CD4-positive, alpha-beta T cell (primary cell): Measurements from ENCODE around the gene NAPSA. TPM values are rescaled to one million over a fixed set of nuclear protein-coding genes. Genes with fewer than 3 reads are reported as not detected.

Source experiments
- ATAC-seq: fragments of 200-7000 bp; cut with Tn5 transposase; one replicate; pipeline ENCODE4 v1.10.0; 2022; ENCODE audit warnings: mild to moderate bottlenecking; ENCODE audit not compliant: poor library complexity
- CTCF ChIA-PET: fragments of 350-600 bp; sonication (Branson Sonifier 250); formaldehyde crosslinking; loops from one replicate; lab custom pipeline; 2021; ENCODE audit warnings: antibody characterized with exemption, inconsistent platforms; lab: Charles Lee
- POLR2A ChIA-PET: fragments of 350-600 bp; sonication (Branson Sonifier 250); formaldehyde crosslinking; loops from one replicate; lab custom pipeline; 2021; ENCODE audit warnings: antibody characterized with exemption, inconsistent platforms; lab: Charles Lee
- DNase-seq, 14 experiments: peaks; one replicate each; pipeline ENCODE4 v3.0.0-alpha.2; 2013 to 2020; ENCODE audit warnings: mixed read lengths in 2 of 14
- H3K27ac ChIP-seq, 2 donors: one replicate each; pipeline versions ENCODE4 v1.5.1 to v1.7.0; 2013; ENCODE audit warnings: low read length in 2 of 2, low read depth in 1 of 2, mild to moderate bottlenecking in 1 of 2
- H3K27me3 ChIP-seq, 2 experiments: 1 replicate in 1 of 2; 2 replicates in 1 of 2; pipeline versions ENCODE4 v1.6.1 to v1.7.0; 2013; ENCODE audit warnings: low read length in 2 of 2, control low read depth in 1 of 2, mild to moderate bottlenecking in 1 of 2, moderate library complexity in 1 of 2; ENCODE audit not compliant: insufficient read depth in 2 of 2, control insufficient read depth in 1 of 2
- H3K36me3 ChIP-seq: one replicate; pipeline ENCODE4 v1.6.1; 2013; ENCODE audit warnings: low read length, control low read depth; ENCODE audit not compliant: insufficient read depth
- H3K4me1 ChIP-seq: one replicate; pipeline ENCODE4 v1.6.1; 2013; ENCODE audit warnings: low read length, control low read depth; ENCODE audit not compliant: insufficient read depth
- H3K4me3 ChIP-seq: one replicate; pipeline ENCODE4 v1.5.1; 2013; ENCODE audit warnings: mild to moderate bottlenecking, low read length, moderate library complexity
- H3K9me3 ChIP-seq, 2 experiments: 1 replicate in 1 of 2; 2 replicates in 1 of 2; pipeline versions ENCODE4 v1.6.1 to v1.7.0; 2013; ENCODE audit warnings: low read length in 2 of 2, mild to moderate bottlenecking in 2 of 2, control low read depth in 1 of 2, moderate library complexity in 1 of 2; ENCODE audit not compliant: control insufficient read depth in 1 of 2, insufficient read depth in 1 of 2
- H3K27ac Mint-ChIP-seq: one replicate; pipeline ENCODE4 v1.8.0; 2020; ENCODE audit warnings: mixed read lengths
- H3K27me3 Mint-ChIP-seq: one replicate; pipeline ENCODE4 v1.8.0; 2021; ENCODE audit warnings: mixed read lengths
- H3K36me3 Mint-ChIP-seq: one replicate; pipeline ENCODE4 v1.8.0; 2021; ENCODE audit warnings: low read depth, mixed read lengths
- H3K4me1 Mint-ChIP-seq: one replicate; pipeline ENCODE4 v1.8.0; 2021; ENCODE audit warnings: low read depth, mixed read lengths
- H3K4me3 Mint-ChIP-seq: one replicate; pipeline ENCODE4 v1.8.0; 2020; ENCODE audit warnings: mild to moderate bottlenecking, mixed read lengths
- H3K9me3 Mint-ChIP-seq: one replicate; pipeline ENCODE4 v1.8.0; 2020; ENCODE audit warnings: mixed read lengths
- CTCF ChIP-seq: fragments of 200-600 bp; IDR thresholded peaks from one replicate; pipeline ENCODE4 v1.8.0; 2022; ENCODE audit warnings: antibody characterized with exemption, mild to moderate bottlenecking
- intact Hi-C, 2 experiments: fragments of 100-400 bp; cut with DNase I in 1 of 2; cut with micrococcal nuclease in 1 of 2; formaldehyde crosslinking; loops; one replicate each; pipeline versions ENCODE4 v1.15.1 to v1.9.0; 2023 to 2025; cut with DNase I, micrococcal nuclease
- total RNA-seq, 174 experiments: library from RNA in 2 of 174; stranded (reverse) in 2 of 174; gene quantifications; one replicate each; pipeline ENCODE4 v1.2.3 and lab custom pipeline; 2021 to 2026

The NAPSA gene
- total RNA-seq, 2 experiments from 2014 or later: 0.61 to 0.91 TPM

DNA sequence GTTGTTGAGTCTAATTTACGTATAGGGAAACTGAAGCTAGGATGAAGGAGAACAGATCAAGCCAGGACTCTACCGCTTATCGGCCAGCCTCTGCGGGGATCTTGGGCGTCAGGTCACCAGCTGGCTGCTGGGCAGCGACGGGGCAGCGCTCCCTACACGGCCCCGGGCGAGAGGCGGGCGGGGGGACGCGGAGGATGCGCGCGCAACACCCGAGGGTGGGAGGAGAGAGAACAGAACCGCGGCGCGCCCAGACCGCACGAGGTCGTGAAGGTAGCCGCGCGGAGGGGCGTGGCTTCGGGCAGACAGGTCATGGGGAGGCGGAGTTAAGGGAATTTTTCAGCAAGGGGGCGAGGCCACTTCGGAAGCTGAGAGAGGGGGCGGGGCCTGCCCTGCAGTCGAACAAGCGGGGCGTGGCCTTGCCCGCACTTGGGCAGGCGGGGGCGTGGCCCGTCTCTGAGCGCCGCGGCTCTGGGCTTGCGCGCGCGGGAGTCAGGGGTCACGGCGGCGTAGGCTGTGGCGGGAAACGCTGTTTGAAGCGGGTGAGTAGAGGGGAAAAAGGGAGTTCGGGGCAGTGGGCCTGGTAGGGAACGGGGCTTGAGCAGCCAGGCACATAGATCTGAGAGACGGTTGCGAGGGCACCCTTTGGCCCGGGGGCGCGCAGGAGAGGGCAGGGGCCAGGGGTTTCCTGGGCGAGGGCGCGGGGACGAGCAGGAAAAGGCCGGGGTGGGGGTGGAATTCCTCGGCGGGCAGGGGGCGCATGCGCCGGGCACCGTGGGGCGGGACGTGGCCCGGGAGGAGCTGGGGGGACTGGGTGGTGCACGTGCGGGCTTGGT, 18.6 kb upstream of the NAPSA start, which contains the start of gene POLD1:
TSS of gene POLD1 (plus strand) at position 496 of the 833 bp plus-strand sequence. CDS start 14,505 bp downstream, outside the sequence.
- H3K9me3 ChIP-seq: no peaks in the 10 kb centered on the region
- H3K27ac ChIP-seq: peak within 1 kb of the TSS; percentile 70 to 81
- intact Hi-C loops: loop anchor here in 1 of 2 experiments (1.0 to 2.0 kb wide), 5 partner anchors 8 to 421 kb away; partner anchors contain the start of genes JOSD2 and NR1H2
- Mint-ChIP-seq H3K9me3 (no peaks in the 10 kb centered on the region), H3K36me3 (peaks cover 71% of the 10 kb centered on the region), H3K27ac (peak within 1 kb of the TSS; percentile 90), H3K4me1 (peaks cover 38% of the 10 kb centered on the region), H3K4me3 (peak within 1 kb of the TSS; percentile 96), H3K27me3 (peaks cover 6% of the 10 kb centered on the region)
- H3K27me3 ChIP-seq: no peaks in the 10 kb centered on the region
- DNase-seq: peak; percentile 98 to 100 (median 99)
- ATAC-seq: peak; percentile 88
- peaks cover 44% of the 10 kb centered on the region for H3K36me3 ChIP-seq
- peak within 1 kb of the TSS; percentile 66 for H3K4me3 ChIP-seq
- ChIA-PET POLR2A (interaction anchor here (0.6 to 2.4 kb wide), 14 partner anchors 8 to 341 kb away, joined by 3 to 29 read pairs (median 4); partner anchors contain the start of genes JOSD2 and NR1H2), CTCF (interaction anchor here (0.7 to 1.5 kb wide), 3 partner anchors 15 to 27 kb away, joined by 3 to 5 read pairs (median 4); no protein-coding TSS in a partner anchor)
- no peak for TF ChIP-seq CTCF
- H3K4me1 ChIP-seq: peaks cover 22% of the 10 kb centered on the region

GRCh38 chr19:50383001-50383851, 17.8 kb upstream of the NAPSA start:
- DNase-seq: peak in 1 of 14 experiments; percentile 45
- CTCF ChIA-PET: interaction anchor here (0.7 to 1.5 kb wide), 3 partner anchors 14 to 26 kb away, joined by 3 to 5 read pairs (median 4); no protein-coding TSS in a partner anchor
- H3K27me3 Mint-ChIP-seq: peaks cover 6% of the 10 kb centered on the region

More at GRCh38 chr19:50383001-50383851, 17.8 kb upstream of the NAPSA start:
- no peak for TF ChIP-seq CTCF
- peak overlapping the region; percentile 96 for H3K4me3 Mint-ChIP-seq
- H3K4me3 ChIP-seq: peak overlapping the region; percentile 54
- intact Hi-C loops: no loop called here
- peak overlapping the region; percentile 90 for H3K27ac Mint-ChIP-seq
- peaks cover 52% of the 10 kb centered on the region for H3K36me3 ChIP-seq
- H3K4me1 ChIP-seq: peaks cover 25% of the 10 kb centered on the region
- H3K9me3 ChIP-seq: no peaks in the 10 kb centered on the region
- POLR2A ChIA-PET: interaction anchor here (1.0 to 2.4 kb wide), 9 partner anchors 7 to 342 kb away, joined by 3 to 29 read pairs (median 4); partner anchors contain the start of gene NR1H2
- no peaks in the 10 kb centered on the region for H3K27me3 ChIP-seq
- H3K9me3 Mint-ChIP-seq: no peaks in the 10 kb centered on the region
- peak; percentile 21 for ATAC-seq
- H3K36me3 Mint-ChIP-seq: peaks cover 75% of the 10 kb centered on the region
- peaks cover 38% of the 10 kb centered on the region for H3K4me1 Mint-ChIP-seq
- H3K27ac ChIP-seq: peak overlapping the region; percentile 70 to 81
